Progenitor cell of endocrine pancreas (in vitro differentiated cells): Measurements from ENCODE around the gene CUL4A. TPM values are rescaled to one million over a fixed set of nuclear protein-coding genes. Genes with fewer than 3 reads are reported as not detected.
A peak's percentile ranks its signal among the peaks of the same experiment; 100 is the strongest.

Experiments
- DNase-seq: peaks from one replicate; pipeline ENCODE4 v3.0.0; 2021; ENCODE audit warnings: low spot score; ENCODE audit not compliant: unreplicated experiment
- H3K27ac Mint-ChIP-seq: 2 replicates; pipeline ENCODE4 v1.8.0; 2021; ENCODE audit warnings: mild to moderate bottlenecking, moderate library complexity, mixed read lengths
- H3K27me3 Mint-ChIP-seq: 2 replicates; pipeline ENCODE4 v1.8.0; 2021; ENCODE audit warnings: mixed read lengths
- H3K36me3 Mint-ChIP-seq: 2 replicates; pipeline ENCODE4 v1.8.0; 2022; ENCODE audit warnings: mixed read lengths; ENCODE audit not compliant: insufficient read depth
- H3K4me1 Mint-ChIP-seq: 2 replicates; pipeline ENCODE4 v1.8.0; 2021; ENCODE audit warnings: low read depth, mixed read lengths
- H3K4me3 Mint-ChIP-seq: 2 replicates; pipeline ENCODE4 v1.8.0; 2021; ENCODE audit warnings: low read depth, mild to moderate bottlenecking, moderate library complexity, mixed read lengths
- H3K9me3 Mint-ChIP-seq: 2 replicates; pipeline ENCODE4 v1.8.0; 2021; ENCODE audit warnings: low read depth, mixed read lengths
- total RNA-seq: library from RNA; stranded (reverse); gene quantifications from 2 replicates; pipeline ENCODE4 v1.2.1, GENCODE V29; 2021
- TF ChIP-seq, protein P1 (sequence below): fragments of 200-600 bp; sonication (generic); IDR thresholded peaks from one replicate; pipeline ENCODE4 v1.5.0; 2021; ENCODE audit warnings: antibody characterized with exemption, mild to moderate bottlenecking; ENCODE audit not compliant: unreplicated experiment

CUL4A gene
- total RNA-seq, 1 donor from 2014 or later = 77.1 TPM

GRCh38 chr13:113275387-113275786, 66.0 kb downstream of the CUL4A start:
- H3K9me3 Mint-ChIP-seq = peaks cover 6% of the 10 kb centered on the region

DNA sequence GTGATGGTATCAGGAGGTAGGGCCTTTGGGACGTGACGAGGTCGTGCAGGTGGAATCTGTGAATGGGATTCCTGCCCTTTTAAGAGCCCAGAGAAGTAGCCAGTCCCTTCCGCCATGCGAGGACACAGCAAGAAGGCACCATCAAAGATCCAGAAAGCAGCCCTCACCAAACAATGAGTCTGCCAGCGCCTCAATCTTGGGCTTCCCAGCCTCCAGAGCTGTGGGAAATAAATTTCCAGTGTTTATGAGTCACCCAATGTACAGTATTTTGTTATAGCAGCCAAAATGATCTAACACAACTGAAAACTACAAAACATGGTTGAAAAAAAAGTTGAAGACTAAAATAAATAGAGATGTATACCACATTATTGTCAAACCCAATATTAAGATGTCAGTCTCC, 70.7 kb downstream of the CUL4A start:
- no peak overlapping the region for H3K4me3 Mint-ChIP-seq
- H3K27me3 Mint-ChIP-seq = peaks cover 10% of the 10 kb centered on the region
- TF ChIP-seq, protein P1, sequence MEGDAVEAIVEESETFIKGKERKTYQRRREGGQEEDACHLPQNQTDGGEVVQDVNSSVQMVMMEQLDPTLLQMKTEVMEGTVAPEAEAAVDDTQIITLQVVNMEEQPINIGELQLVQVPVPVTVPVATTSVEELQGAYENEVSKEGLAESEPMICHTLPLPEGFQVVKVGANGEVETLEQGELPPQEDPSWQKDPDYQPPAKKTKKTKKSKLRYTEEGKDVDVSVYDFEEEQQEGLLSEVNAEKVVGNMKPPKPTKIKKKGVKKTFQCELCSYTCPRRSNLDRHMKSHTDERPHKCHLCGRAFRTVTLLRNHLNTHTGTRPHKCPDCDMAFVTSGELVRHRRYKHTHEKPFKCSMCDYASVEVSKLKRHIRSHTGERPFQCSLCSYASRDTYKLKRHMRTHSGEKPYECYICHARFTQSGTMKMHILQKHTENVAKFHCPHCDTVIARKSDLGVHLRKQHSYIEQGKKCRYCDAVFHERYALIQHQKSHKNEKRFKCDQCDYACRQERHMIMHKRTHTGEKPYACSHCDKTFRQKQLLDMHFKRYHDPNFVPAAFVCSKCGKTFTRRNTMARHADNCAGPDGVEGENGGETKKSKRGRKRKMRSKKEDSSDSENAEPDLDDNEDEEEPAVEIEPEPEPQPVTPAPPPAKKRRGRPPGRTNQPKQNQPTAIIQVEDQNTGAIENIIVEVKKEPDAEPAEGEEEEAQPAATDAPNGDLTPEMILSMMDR = no peak
- H3K9me3 Mint-ChIP-seq = peaks cover 6% of the 10 kb centered on the region
- H3K27ac Mint-ChIP-seq = no peak overlapping the region
- no peaks in the 10 kb centered on the region for H3K36me3 Mint-ChIP-seq
- peaks cover 3% of the 10 kb centered on the region for H3K4me1 Mint-ChIP-seq
- no peak for DNase-seq

More at GRCh38 chr13:113275387-113275786, 66.0 kb downstream of the CUL4A start:
- Mint-ChIP-seq H3K27ac (no peak overlapping the region), H3K4me3 (no peak overlapping the region), H3K27me3 (no peaks in the 10 kb centered on the region), H3K36me3 (no peaks in the 10 kb centered on the region), H3K4me1 (peaks cover 3% of the 10 kb centered on the region)
- TF ChIP-seq, protein P1 = peak; percentile 67
- DNase-seq = peak; percentile 19

GRCh38 chr13:113283904-113284303, 74.5 kb downstream of the CUL4A start:
- Mint-ChIP-seq H3K27me3 (peaks cover 33% of the 10 kb centered on the region), H3K27ac (no peak overlapping the region), H3K4me1 (no peaks in the 10 kb centered on the region), H3K9me3 (peaks cover under 1% of the 10 kb centered on the region), H3K4me3 (no peak overlapping the region), H3K36me3 (no peaks in the 10 kb centered on the region)
- TF ChIP-seq, protein P1 = no peak
- no peak for DNase-seq

DNA sequence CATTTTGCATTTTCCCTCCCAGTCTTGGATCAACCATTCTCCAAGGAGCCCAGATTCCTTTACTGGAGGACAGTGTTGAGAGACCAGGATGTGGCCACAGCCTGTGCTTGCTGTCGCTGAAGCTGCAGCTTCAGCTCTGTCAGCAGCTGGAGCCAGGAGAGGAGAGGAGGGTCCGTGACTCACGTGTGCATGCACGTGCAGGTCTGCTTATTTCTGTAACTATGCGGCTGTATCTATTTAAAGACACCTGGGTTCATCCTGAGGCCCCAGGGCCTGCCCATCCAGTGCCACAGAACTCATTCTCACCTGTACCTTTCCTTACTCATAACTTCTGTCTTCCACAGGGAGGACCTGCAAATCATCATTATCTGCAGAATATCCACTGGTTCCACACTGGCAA, 79.5 kb downstream of the CUL4A start:
- Mint-ChIP-seq H3K4me1 (peaks cover 4% of the 10 kb centered on the region), H3K4me3 (no peak overlapping the region), H3K9me3 (no peaks in the 10 kb centered on the region), H3K36me3 (no peaks in the 10 kb centered on the region), H3K27me3 (peaks cover 60% of the 10 kb centered on the region), H3K27ac (no peak overlapping the region)
- DNase-seq = no peak
- TF ChIP-seq, protein P1 = no peak

DNA sequence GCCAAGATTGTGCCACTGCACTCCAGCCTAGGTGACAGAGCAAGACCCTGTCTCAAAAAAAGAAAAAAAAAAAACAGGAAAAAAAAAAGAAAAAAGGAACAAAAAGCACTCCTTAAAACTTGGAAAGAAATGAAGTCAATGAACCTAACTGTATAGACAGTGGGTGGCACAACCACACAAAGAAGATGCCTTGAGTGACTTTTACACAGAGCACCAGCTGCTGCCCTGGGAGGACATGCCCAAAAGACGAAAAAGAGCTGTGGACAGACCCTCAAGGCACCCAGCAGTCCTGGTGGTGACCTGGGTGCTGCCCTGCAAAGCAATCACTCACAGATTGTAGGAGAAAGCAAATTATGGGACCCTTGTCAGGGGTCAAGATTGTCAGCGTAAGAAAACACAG, 81.7 kb downstream of the CUL4A start:
- Mint-ChIP-seq H3K27ac (no peak overlapping the region), H3K9me3 (no peaks in the 10 kb centered on the region), H3K4me1 (peaks cover 4% of the 10 kb centered on the region), H3K36me3 (no peaks in the 10 kb centered on the region), H3K4me3 (no peak overlapping the region), H3K27me3 (peaks cover 56% of the 10 kb centered on the region)
- TF ChIP-seq, protein P1 = no peak
- DNase-seq = no peak
